Panc1 (cell line): ENCODE results near the gene FNIP1. TPM values are rescaled to one million over a fixed set of nuclear protein-coding genes. Genes with fewer than 3 reads are reported as not detected.

Source experiments
- ATAC-seq: fragments of 200-7000 bp; cut with Tn5 transposase; 2 replicates; pipeline ENCODE4 v1.9.1; 2020; ENCODE audit warnings: mild to moderate bottlenecking, moderate library complexity
- BruUV-seq: library from RNA; stranded (reverse); fragments of 400-500 nt; replicated peaks from 2 replicates; lab custom pipeline; 2021; lab: Mats Ljungman, UMichigan
- CTCF ChIA-PET: fragments of 300-600 bp; sonication (Branson Sonifier 250); formaldehyde crosslinking; loops from one replicate; lab custom pipeline; 2022; ENCODE audit warnings: antibody characterized with exemption; lab: Charles Lee
- POLR2A ChIA-PET: fragments of 300-600 bp; sonication (Branson Sonifier 250); formaldehyde crosslinking; loops from one replicate; lab custom pipeline; 2022; ENCODE audit warnings: antibody characterized with exemption; lab: Charles Lee
- DNase-seq: peaks from one replicate; pipeline ENCODE4 v3.0.0-alpha.2; 2010; ENCODE audit warnings: low read depth, low spot score
- H3K27ac ChIP-seq: 2 replicates; pipeline ENCODE4 v1.5.1; 2011; ENCODE audit warnings: mild to moderate bottlenecking, low read length, inconsistent platforms
- H3K27me3 ChIP-seq: fragments of 200-500 bp; sonication (Bioruptor generic); 2 replicates; pipeline ENCODE4 v1.6.0; 2014; ENCODE audit warnings: low read length, inconsistent platforms; ENCODE audit not compliant: control insufficient read depth, insufficient read depth
- H3K36me3 ChIP-seq: fragments of 200-500 bp; sonication (Bioruptor generic); 2 replicates; pipeline ENCODE4 v1.5.1; 2014; ENCODE audit warnings: inconsistent platforms, mild to moderate bottlenecking, low read length, moderate library complexity; ENCODE audit not compliant: control insufficient read depth, insufficient read depth
- H3K4me1 ChIP-seq: 2 replicates; pipeline ENCODE4 v1.5.1; 2011; ENCODE audit warnings: inconsistent platforms, mild to moderate bottlenecking, low read length, moderate library complexity; ENCODE audit not compliant: control insufficient read depth, insufficient read depth
- H3K4me3 ChIP-seq, 2 experiments: 2 replicates each; pipeline ENCODE4 v1.5.1; 2011 to 2012; ENCODE audit warnings: low read depth in 2 of 2, low read length in 2 of 2, mild to moderate bottlenecking in 2 of 2, inconsistent platforms in 1 of 2, moderate library complexity in 1 of 2
- H3K9me3 ChIP-seq: fragments of 200-500 bp; sonication (Bioruptor generic); 2 replicates; pipeline ENCODE4 v1.5.1; 2014; ENCODE audit warnings: low read depth, mild to moderate bottlenecking, inconsistent platforms, low read length, moderate library complexity; ENCODE audit not compliant: control insufficient read depth, insufficient read depth
- POLR2AphosphoS5 ChIP-seq: IDR thresholded peaks from 2 replicates; pipeline ENCODE4 v1.6.1; 2012; ENCODE audit warnings: mild to moderate bottlenecking, low read depth, low read length, moderate library complexity
- SIN3A ChIP-seq: IDR thresholded peaks from 2 replicates; pipeline ENCODE4 v1.6.1; 2012; ENCODE audit warnings: low read depth, mild to moderate bottlenecking, low read length, moderate library complexity, borderline replicate concordance; ENCODE audit not compliant: insufficient read depth
- TCF7L2 ChIP-seq: IDR thresholded peaks from 2 replicates; pipeline ENCODE4 v1.6.1; 2011; ENCODE audit warnings: mild to moderate bottlenecking, low read depth, low read length, inconsistent platforms
- in situ Hi-C: cut with HindIII; loops from 2 replicates; pipeline ENCODE4 v1.10.0; 2016; ENCODE audit warnings: low sequenced_read_pairs, low pct_unique_long_range_greater_than_20kb
- intact Hi-C: fragments of 100-400 bp; cut with micrococcal nuclease; formaldehyde crosslinking; loops from one replicate; pipeline ENCODE4 v1.10.0; 2022; ENCODE audit not compliant: unreplicated experiment
- total RNA-seq: library from RNA; stranded (reverse); gene quantifications from one replicate; pipeline ENCODE4 v1.2.1, GENCODE V29; 2021; ENCODE audit not compliant: unreplicated experiment
- TF ChIP-seq, protein P1 (sequence below): fragments of 450-650 bp; IDR thresholded peaks from 2 replicates; pipeline ENCODE4 v1.5.1; 2017; ENCODE audit warnings: mild to moderate bottlenecking
- TF ChIP-seq, protein P2 (sequence below), 2 experiments: IDR thresholded peaks; 2 replicates each; pipeline ENCODE4 v1.6.1; 2011 to 2012; ENCODE audit warnings: low read depth in 2 of 2, control low read depth in 1 of 2, low read length in 1 of 2, mild to moderate bottlenecking in 1 of 2, moderate library complexity in 1 of 2; ENCODE audit not compliant: insufficient read depth in 1 of 2

The FNIP1 gene
- total RNA-seq, 1 experiment from 2014 or later: 48.3 TPM

DNA sequence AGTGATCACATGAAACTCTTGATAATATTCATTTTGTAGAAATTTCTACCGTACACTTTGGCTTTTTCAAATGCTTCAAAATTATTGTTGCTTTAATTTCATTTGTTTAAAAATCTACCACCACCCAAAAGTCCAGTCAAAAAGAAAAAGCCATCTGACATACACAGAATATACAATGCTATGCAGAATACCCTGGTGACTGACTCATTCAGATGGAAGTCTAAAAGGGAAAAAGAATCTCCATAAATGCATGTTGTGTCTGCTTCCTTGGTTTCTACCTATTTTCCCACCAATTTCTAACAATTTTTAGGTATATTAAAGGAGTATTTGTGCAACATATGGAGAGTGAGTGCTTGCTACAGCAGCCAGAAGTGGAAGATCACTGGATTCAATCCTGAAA, 152.4 kb downstream of the FNIP1 start:
- BruUV-seq: no TSS peak
- in situ Hi-C loops: no loop called here
- no peak overlapping the region for H3K27ac ChIP-seq
- no peaks in the 10 kb centered on the region for H3K27me3 ChIP-seq
- no peaks in the 10 kb centered on the region for H3K4me1 ChIP-seq
- POLR2A ChIA-PET: no interaction called here
- no peak overlapping the region for H3K4me3 ChIP-seq
- H3K9me3 ChIP-seq: no peaks in the 10 kb centered on the region
- CTCF ChIA-PET: no interaction called here
- intact Hi-C loops: no loop called here
- peaks cover 17% of the 10 kb centered on the region; the same call in 1 of the 2 replicates for H3K36me3 ChIP-seq
- DNase-seq: no peak
- no peak for ATAC-seq
- TF ChIP-seq, protein P1, sequence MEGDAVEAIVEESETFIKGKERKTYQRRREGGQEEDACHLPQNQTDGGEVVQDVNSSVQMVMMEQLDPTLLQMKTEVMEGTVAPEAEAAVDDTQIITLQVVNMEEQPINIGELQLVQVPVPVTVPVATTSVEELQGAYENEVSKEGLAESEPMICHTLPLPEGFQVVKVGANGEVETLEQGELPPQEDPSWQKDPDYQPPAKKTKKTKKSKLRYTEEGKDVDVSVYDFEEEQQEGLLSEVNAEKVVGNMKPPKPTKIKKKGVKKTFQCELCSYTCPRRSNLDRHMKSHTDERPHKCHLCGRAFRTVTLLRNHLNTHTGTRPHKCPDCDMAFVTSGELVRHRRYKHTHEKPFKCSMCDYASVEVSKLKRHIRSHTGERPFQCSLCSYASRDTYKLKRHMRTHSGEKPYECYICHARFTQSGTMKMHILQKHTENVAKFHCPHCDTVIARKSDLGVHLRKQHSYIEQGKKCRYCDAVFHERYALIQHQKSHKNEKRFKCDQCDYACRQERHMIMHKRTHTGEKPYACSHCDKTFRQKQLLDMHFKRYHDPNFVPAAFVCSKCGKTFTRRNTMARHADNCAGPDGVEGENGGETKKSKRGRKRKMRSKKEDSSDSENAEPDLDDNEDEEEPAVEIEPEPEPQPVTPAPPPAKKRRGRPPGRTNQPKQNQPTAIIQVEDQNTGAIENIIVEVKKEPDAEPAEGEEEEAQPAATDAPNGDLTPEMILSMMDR: no peak
- no peak for TF ChIP-seq SIN3A

DNA sequence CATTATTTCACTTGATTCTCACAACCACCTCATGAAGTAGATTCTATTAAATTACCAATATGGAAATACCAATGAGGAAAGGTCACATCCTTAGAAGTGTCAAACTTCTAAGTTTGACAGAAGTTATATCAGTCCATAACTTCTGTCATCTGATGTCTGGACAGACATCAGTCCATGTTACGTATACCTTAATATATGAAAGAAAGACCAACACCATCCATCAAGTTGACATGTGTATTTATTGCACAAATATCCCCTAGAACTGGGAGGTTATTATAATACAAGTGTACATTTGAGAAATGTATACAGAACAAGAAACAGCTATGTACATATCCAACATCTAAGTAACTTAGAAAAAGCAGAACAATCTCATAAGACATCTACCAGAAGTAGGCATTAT, 155.3 kb downstream of the FNIP1 start:
- no peaks in the 10 kb centered on the region for H3K9me3 ChIP-seq
- no peaks in the 10 kb centered on the region for H3K27me3 ChIP-seq
- H3K4me3 ChIP-seq: no peak overlapping the region
- DNase-seq (no peak), ATAC-seq (no peak)
- H3K4me1 ChIP-seq: peaks cover 7% of the 10 kb centered on the region
- in situ Hi-C loops: no loop called here
- CTCF ChIA-PET: no interaction called here
- no TSS peak for BruUV-seq
- no peak overlapping the region for H3K27ac ChIP-seq
- POLR2A ChIA-PET: no interaction called here
- TF ChIP-seq POLR2AphosphoS5: no peak
- no peak for TF ChIP-seq TCF7L2
- TF ChIP-seq SIN3A: no peak
- TF ChIP-seq, protein P2, sequence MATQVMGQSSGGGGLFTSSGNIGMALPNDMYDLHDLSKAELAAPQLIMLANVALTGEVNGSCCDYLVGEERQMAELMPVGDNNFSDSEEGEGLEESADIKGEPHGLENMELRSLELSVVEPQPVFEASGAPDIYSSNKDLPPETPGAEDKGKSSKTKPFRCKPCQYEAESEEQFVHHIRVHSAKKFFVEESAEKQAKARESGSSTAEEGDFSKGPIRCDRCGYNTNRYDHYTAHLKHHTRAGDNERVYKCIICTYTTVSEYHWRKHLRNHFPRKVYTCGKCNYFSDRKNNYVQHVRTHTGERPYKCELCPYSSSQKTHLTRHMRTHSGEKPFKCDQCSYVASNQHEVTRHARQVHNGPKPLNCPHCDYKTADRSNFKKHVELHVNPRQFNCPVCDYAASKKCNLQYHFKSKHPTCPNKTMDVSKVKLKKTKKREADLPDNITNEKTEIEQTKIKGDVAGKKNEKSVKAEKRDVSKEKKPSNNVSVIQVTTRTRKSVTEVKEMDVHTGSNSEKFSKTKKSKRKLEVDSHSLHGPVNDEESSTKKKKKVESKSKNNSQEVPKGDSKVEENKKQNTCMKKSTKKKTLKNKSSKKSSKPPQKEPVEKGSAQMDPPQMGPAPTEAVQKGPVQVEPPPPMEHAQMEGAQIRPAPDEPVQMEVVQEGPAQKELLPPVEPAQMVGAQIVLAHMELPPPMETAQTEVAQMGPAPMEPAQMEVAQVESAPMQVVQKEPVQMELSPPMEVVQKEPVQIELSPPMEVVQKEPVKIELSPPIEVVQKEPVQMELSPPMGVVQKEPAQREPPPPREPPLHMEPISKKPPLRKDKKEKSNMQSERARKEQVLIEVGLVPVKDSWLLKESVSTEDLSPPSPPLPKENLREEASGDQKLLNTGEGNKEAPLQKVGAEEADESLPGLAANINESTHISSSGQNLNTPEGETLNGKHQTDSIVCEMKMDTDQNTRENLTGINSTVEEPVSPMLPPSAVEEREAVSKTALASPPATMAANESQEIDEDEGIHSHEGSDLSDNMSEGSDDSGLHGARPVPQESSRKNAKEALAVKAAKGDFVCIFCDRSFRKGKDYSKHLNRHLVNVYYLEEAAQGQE (IDR thresholded peaks at IDR 0.05; ENCODE audit: insufficient read depth in 1 of 2, low read depth in 2 of 2, low read length in 1 of 2): no peak
- TF ChIP-seq, protein P1: no peak
- 0 out of 2 replicates have a peak, but pooled peaks cover 14% of the 10 kb centered on the region for H3K36me3 ChIP-seq
- intact Hi-C loops: no loop called here
